ENCODE data around the gene ARHGAP24.

- TF ChIP-seq REST (IDR thresholded peaks at IDR 0.05; ENCODE audit: insufficient read depth in 1 of 2, low read depth in 2 of 2, low read length in 2 of 2) (no peak), POLR2AphosphoS5 (IDR thresholded peaks at IDR 0.05; ENCODE audit: low read depth, low read length) (no peak), TAF1 (IDR thresholded peaks at IDR 0.05; ENCODE audit: borderline replicate concordance, insufficient read depth, low read length) (no peak)
Observed at GRCh38 chr4:85933291-85933640, 458.3 kb downstream of the ARHGAP24 start.
